ENCODE measurements around the gene SELPLG. TPM values are rescaled to one million over a fixed set of nuclear protein-coding genes. Genes with fewer than 3 reads are reported as not detected.
A peak's percentile ranks its signal among the peaks of the same experiment; 100 is the strongest.
"Not testable (repeated sequence)": the region's sequence is repeated elsewhere in the genome, so short reads cannot be mapped to it uniquely, and the experiment has no call there.

Gene SELPLG
- total RNA-seq, 1 experiment from 2014 or later = 0.41 TPM

DNA sequence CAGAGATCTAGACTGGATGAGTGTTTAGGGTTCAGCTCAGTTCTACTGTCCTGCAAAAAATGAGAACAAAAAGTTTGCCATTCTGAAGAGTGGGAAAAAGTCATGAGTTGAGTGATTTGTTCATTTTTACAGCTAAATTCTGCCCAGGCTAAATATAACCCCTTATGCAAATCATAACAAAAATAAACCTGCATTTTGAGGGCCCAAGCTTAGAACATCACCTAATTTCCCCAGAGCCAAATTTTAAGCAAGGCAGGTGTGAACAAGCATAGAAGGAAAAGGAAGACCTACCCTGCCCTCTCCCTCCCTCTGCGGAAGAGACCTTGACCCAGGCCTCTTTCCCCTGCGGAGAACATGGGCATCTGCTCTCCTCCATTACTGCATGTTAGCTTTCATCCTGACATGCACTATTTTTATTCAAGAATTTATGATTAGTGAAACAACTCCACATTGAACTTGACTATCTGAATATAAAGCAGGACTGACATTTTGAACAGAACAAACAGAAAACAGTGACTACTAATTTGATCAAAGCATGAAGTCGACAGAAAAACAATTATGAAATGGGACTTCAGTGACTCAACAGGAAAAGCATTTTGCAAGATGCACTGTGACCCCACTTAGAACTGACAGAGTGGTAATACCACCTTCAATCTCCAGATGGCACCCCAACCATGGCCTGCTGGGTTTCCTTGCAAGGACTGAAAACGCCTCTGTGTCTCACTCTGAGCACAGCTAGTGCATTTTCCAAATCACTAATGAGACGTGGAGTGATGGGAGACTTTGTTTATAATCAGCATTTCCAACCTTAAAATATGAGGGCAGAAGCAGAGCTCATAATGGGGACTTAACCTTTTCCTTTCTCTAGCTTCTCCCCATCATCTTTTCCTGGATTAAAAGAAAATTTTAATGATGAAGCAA is 30.9 kb upstream of the SELPLG start:
- Histone ChIP-seq H3K4me1 (ENCODE audit: control insufficient read depth, insufficient read depth, low read length) (peaks cover 17% of the 10 kb centered on the region), H3K9me3 (ENCODE audit: control insufficient read depth, insufficient read depth, low read depth, low read length) (no peaks in the 10 kb centered on the region), H3K27ac (ENCODE audit: low read length) (peak overlapping the region; percentile 75), H3K36me3 (ENCODE audit: control insufficient read depth, insufficient read depth, low read length) (peaks cover 2% of the 10 kb centered on the region; the same call in 1 of the 2 replicates), H3K27me3 (ENCODE audit: control insufficient read depth, insufficient read depth, low read length) (no peaks in the 10 kb centered on the region), H3K4me3 (ENCODE audit: low read depth in 2 of 2, low read length in 2 of 2) (no peak overlapping the region)
- TF ChIP-seq, protein P1, sequence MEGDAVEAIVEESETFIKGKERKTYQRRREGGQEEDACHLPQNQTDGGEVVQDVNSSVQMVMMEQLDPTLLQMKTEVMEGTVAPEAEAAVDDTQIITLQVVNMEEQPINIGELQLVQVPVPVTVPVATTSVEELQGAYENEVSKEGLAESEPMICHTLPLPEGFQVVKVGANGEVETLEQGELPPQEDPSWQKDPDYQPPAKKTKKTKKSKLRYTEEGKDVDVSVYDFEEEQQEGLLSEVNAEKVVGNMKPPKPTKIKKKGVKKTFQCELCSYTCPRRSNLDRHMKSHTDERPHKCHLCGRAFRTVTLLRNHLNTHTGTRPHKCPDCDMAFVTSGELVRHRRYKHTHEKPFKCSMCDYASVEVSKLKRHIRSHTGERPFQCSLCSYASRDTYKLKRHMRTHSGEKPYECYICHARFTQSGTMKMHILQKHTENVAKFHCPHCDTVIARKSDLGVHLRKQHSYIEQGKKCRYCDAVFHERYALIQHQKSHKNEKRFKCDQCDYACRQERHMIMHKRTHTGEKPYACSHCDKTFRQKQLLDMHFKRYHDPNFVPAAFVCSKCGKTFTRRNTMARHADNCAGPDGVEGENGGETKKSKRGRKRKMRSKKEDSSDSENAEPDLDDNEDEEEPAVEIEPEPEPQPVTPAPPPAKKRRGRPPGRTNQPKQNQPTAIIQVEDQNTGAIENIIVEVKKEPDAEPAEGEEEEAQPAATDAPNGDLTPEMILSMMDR (IDR thresholded peaks at IDR 0.05) = peak; percentile 95
- TF ChIP-seq TCF7L2 (IDR thresholded peaks at IDR 0.05; ENCODE audit: low read depth, low read length) = no peak
- ChIA-PET CTCF (interaction anchor here (0.6 to 2.0 kb wide), 5 partner anchors 24 to 626 kb away, joined by 3 to 15 read pairs (median 3); no protein-coding TSS in a partner anchor), POLR2A (interaction anchor here (0.6 kb wide), 1 partner anchor 103 kb away, joined by 3 read pairs; the partner anchor contains the start of gene SART3)
- intact Hi-C loops (cut with micrococcal nuclease; ENCODE audit: unreplicated experiment) (loop anchor here (2.0 to 10.0 kb wide), 3 partner anchors 60 to 290 kb away; no protein-coding TSS in a partner anchor), in situ Hi-C loops (cut with HindIII; ENCODE audit: low pct_unique_long_range_greater_than_20kb, low sequenced_read_pairs) (no loop called here)
- BruUV-seq (replicated peaks) = no TSS peak
- DNase-seq (ENCODE audit: low read depth, low spot score) = peak; percentile 89
- peak; percentile 95 for ATAC-seq

DNA sequence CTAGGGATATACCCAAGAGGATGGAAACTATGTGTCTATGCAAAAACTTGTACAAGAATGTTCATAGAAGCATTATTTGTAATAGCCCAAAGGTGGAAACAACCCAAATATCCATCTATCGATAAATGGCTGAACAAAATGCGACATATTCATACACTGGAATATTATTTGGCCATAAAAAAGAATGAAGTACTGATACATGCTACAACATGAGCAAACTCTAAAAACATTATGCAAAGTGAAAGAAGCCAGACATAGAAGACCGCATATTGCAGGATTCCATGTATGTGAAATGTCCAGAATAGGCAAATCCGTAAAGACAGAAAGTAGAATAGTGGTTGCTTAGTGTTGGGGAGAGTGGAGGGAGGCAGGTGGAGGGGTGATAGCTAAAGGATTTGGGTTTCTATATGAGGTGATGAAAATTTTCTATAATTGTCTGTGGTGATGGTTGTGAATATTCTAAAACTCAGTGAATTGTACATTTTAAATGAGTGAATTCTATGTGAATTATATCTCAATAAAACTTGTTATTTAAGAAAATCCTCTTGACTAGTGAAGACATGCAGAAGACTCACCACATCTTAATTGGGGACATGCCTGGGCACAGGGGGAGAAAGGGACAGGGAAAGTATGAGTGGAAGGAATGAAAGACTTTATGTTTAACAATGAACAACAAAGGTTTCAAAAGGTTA is 29.8 kb upstream of the SELPLG start:
- peaks cover 17% of the 10 kb centered on the region for H3K4me1 ChIP-seq (ENCODE audit: control insufficient read depth, insufficient read depth, low read length)
- in situ Hi-C loops (cut with HindIII; ENCODE audit: low pct_unique_long_range_greater_than_20kb, low sequenced_read_pairs) (no loop called here), intact Hi-C loops (cut with micrococcal nuclease; ENCODE audit: unreplicated experiment) (loop anchor here (2.0 to 10.0 kb wide), 3 partner anchors 61 to 291 kb away; no protein-coding TSS in a partner anchor)
- ChIA-PET CTCF (interaction anchor here (2.0 kb wide), 1 partner anchor 141 kb away, joined by 15 read pairs; no protein-coding TSS in a partner anchor), POLR2A (no interaction called here)
- no peak overlapping the region for H3K27ac ChIP-seq (ENCODE audit: low read length)
- DNase-seq (ENCODE audit: low read depth, low spot score) (no peak), ATAC-seq (no peak)
- no peak overlapping the region for H3K4me3 ChIP-seq (ENCODE audit: low read depth in 2 of 2, low read length in 2 of 2)
- H3K36me3 ChIP-seq (ENCODE audit: control insufficient read depth, insufficient read depth, low read length) = peaks cover 6% of the 10 kb centered on the region; the same call in 1 of the 2 replicates
- no peaks in the 10 kb centered on the region for H3K9me3 ChIP-seq (ENCODE audit: control insufficient read depth, insufficient read depth, low read depth, low read length)
- no peaks in the 10 kb centered on the region for H3K27me3 ChIP-seq (ENCODE audit: control insufficient read depth, insufficient read depth, low read length)
- no TSS peak for BruUV-seq (replicated peaks)
- TF ChIP-seq, protein P2, sequence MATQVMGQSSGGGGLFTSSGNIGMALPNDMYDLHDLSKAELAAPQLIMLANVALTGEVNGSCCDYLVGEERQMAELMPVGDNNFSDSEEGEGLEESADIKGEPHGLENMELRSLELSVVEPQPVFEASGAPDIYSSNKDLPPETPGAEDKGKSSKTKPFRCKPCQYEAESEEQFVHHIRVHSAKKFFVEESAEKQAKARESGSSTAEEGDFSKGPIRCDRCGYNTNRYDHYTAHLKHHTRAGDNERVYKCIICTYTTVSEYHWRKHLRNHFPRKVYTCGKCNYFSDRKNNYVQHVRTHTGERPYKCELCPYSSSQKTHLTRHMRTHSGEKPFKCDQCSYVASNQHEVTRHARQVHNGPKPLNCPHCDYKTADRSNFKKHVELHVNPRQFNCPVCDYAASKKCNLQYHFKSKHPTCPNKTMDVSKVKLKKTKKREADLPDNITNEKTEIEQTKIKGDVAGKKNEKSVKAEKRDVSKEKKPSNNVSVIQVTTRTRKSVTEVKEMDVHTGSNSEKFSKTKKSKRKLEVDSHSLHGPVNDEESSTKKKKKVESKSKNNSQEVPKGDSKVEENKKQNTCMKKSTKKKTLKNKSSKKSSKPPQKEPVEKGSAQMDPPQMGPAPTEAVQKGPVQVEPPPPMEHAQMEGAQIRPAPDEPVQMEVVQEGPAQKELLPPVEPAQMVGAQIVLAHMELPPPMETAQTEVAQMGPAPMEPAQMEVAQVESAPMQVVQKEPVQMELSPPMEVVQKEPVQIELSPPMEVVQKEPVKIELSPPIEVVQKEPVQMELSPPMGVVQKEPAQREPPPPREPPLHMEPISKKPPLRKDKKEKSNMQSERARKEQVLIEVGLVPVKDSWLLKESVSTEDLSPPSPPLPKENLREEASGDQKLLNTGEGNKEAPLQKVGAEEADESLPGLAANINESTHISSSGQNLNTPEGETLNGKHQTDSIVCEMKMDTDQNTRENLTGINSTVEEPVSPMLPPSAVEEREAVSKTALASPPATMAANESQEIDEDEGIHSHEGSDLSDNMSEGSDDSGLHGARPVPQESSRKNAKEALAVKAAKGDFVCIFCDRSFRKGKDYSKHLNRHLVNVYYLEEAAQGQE (IDR thresholded peaks at IDR 0.05; ENCODE audit: insufficient read depth in 1 of 2, low read depth in 2 of 2, low read length in 1 of 2) = no peak
- TF ChIP-seq, protein P1 (IDR thresholded peaks at IDR 0.05) = no peak
- TF ChIP-seq POLR2AphosphoS5 (IDR thresholded peaks at IDR 0.05; ENCODE audit: low read depth, low read length) (no peak), TCF7L2 (IDR thresholded peaks at IDR 0.05; ENCODE audit: low read depth, low read length) (no peak), SIN3A (IDR thresholded peaks at IDR 0.05; ENCODE audit: borderline replicate concordance, insufficient read depth, low read depth, low read length) (no peak)

DNA sequence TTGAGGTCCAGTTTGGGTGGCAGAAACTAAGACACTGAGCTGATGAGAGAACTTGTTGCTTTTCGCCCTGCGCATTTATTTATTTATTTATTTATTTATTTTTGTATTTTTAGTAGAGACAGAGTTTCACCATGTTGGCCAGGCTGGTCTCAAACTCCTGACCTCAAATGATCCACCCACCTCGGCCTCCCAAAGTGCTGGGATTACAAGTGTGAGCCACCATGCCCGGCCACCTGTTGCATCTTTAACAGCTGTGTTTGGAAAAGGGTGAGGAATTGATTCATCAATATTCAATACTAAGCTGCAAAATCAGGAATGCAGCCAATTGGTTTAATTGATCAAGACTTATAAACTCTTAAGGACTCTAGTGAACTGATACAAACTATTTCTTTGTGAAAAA is 24.4 kb upstream of the SELPLG start:
- H3K9me3 ChIP-seq (ENCODE audit: control insufficient read depth, insufficient read depth, low read depth, low read length); in situ Hi-C loops (cut with HindIII; ENCODE audit: low pct_unique_long_range_greater_than_20kb, low sequenced_read_pairs); H3K27ac ChIP-seq (ENCODE audit: low read length); DNase-seq (ENCODE audit: low read depth, low spot score); intact Hi-C loops (cut with micrococcal nuclease; ENCODE audit: unreplicated experiment); H3K4me3 ChIP-seq (ENCODE audit: low read depth in 2 of 2, low read length in 2 of 2); CTCF ChIA-PET; BruUV-seq (replicated peaks); POLR2A ChIA-PET; H3K27me3 ChIP-seq (ENCODE audit: control insufficient read depth, insufficient read depth, low read length); ATAC-seq; H3K4me1 ChIP-seq (ENCODE audit: control insufficient read depth, insufficient read depth, low read length): not testable (repeated sequence)
- peaks cover 14% of the 10 kb centered on the region for H3K36me3 ChIP-seq (ENCODE audit: control insufficient read depth, insufficient read depth, low read length)

All from Panc1 (cell line).